Astrocyte of the cerebellum (primary cell): ENCODE data around the gene MICAL3.

Experiments used
- DNase-seq: peaks from one replicate; pipeline ENCODE4 v3.0.0-alpha.2; 2011; ENCODE audit warnings: low read depth
- H3K4me3 ChIP-seq: 2 replicates; pipeline ENCODE4 v1.5.1; 2011; ENCODE audit warnings: mild to moderate bottlenecking, low read depth, low read length, moderate library complexity
- in situ Hi-C: cut with HindIII; loops from 2 replicates; pipeline ENCODE4 v1.10.0; 2017; ENCODE audit warnings: low sequenced_read_pairs
- TF ChIP-seq, protein P1 (sequence below): IDR thresholded peaks from 2 replicates; pipeline ENCODE4 v1.5.1; 2012; ENCODE audit warnings: low read length, low read depth, moderate library complexity, mild to moderate bottlenecking; ENCODE audit errors: missing control alignments

MICAL3 gene

GRCh38 chr22:17753401-17753989 is 270.9 kb downstream of the MICAL3 start:
- no peak for DNase-seq
- in situ Hi-C loops, result no loop called here
- TF ChIP-seq, protein P1, sequence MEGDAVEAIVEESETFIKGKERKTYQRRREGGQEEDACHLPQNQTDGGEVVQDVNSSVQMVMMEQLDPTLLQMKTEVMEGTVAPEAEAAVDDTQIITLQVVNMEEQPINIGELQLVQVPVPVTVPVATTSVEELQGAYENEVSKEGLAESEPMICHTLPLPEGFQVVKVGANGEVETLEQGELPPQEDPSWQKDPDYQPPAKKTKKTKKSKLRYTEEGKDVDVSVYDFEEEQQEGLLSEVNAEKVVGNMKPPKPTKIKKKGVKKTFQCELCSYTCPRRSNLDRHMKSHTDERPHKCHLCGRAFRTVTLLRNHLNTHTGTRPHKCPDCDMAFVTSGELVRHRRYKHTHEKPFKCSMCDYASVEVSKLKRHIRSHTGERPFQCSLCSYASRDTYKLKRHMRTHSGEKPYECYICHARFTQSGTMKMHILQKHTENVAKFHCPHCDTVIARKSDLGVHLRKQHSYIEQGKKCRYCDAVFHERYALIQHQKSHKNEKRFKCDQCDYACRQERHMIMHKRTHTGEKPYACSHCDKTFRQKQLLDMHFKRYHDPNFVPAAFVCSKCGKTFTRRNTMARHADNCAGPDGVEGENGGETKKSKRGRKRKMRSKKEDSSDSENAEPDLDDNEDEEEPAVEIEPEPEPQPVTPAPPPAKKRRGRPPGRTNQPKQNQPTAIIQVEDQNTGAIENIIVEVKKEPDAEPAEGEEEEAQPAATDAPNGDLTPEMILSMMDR, result no peak
- H3K4me3 ChIP-seq, result no peak overlapping the region

GRCh38 chr22:17751596-17751995 is 272.8 kb downstream of the MICAL3 start:
- in situ Hi-C loops, result no loop called here
- H3K4me3 ChIP-seq, result no peak overlapping the region
- DNase-seq, result no peak
- TF ChIP-seq, protein P1, result no peak

DNA sequence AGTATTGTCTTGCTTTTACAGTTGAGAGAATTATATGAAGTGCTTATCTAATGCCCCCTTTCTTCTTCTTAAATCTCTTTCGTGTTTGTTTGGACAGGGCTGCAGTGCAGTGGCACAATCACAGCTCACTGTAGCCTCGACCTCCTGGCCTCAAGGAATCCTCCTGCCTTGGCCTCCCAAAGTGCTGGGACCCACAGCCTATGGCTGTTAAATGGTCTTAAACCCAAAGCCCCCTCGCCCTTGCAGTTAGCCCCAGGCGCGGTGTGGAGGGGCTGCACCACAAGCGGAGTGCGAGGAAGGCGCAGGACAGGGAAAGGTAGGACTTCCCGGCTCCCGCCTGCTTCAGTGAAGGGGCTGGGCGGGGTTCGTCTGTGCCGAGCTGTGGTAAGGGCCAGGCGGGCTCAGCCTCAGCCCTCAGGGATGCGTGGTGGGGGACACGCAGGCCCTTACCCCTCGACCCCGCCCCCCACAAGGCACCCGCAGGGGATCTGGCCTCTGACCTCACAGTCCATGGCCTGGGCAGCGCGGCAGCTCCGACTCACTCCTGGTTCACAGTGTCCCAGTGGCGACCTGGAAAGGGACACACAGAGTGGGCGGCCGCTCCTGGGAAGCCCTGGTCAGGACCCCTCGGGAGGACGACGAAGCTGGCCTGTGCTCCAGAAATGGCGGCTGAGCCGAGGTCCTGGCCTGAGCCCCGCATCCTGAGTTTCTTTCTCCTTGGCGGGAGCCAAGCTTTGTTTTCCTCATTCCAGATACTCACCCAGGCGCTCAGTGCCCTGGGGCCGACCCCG is 274.6 kb downstream of the MICAL3 start:
- no peak for DNase-seq
- in situ Hi-C loops, result no loop called here
- no peak overlapping the region for H3K4me3 ChIP-seq
- TF ChIP-seq, protein P1, result no peak

- no peak for DNase-seq
- TF ChIP-seq, protein P1, result no peak
- H3K4me3 ChIP-seq, result no peak overlapping the region
- in situ Hi-C loops, result no loop called here
These were observed 275.6 kb downstream of the MICAL3 start for GRCh38 chr22:17748555-17749353.

DNA sequence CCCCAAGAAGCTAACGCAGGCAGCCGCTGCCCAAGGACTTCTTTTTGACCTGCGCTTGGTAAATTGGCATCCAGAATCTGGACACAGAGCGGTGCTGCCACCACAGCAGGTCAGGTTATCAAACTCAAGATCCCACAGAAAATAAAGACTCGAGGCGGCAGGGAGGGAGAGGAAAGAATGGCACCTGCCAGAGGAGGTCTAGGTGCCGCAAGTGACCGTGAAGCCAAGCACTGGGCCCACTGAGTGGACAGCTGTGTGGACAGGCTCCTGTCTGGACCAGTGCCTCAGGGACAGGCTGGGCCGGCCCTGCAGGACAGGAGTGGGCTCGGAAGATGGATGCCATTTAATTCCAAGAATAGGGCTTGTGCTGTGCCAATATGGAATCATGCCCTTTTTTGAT is 277.4 kb downstream of the MICAL3 start:
- no peak overlapping the region for H3K4me3 ChIP-seq
- TF ChIP-seq, protein P1, result no peak
- in situ Hi-C loops, result no loop called here

DNA sequence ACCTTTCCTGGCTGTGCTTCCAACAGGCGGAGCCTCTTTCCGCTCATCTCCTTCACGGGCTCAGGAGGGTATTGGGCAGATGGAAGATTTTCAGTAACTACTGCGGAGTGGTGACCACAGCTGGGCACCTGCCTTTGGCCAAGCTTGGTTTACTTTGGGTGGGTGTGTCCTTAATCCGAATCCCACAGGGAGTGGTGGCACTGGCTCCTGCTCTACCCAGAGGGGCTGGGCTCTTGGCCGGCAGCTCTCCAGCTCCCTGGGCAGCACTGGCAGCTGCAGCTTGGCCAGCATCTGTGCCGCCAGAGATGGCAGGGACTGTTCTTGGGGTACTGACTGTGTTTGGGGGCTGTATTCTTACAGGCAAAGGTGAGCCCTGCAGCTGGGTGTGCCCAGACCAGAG is 279.9 kb downstream of the MICAL3 start:
- TF ChIP-seq, protein P1, result no peak
- DNase-seq, result no peak
- no peak overlapping the region for H3K4me3 ChIP-seq
- in situ Hi-C loops, result loop anchor here (5.0 kb wide), 1 partner anchor 38 kb away; no protein-coding TSS in a partner anchor

More for the DNA sequence above, 277.4 kb downstream of the MICAL3 start:
- no peak for DNase-seq
